Measurements from ENCODE around the gene ZMAT5.

DNA sequence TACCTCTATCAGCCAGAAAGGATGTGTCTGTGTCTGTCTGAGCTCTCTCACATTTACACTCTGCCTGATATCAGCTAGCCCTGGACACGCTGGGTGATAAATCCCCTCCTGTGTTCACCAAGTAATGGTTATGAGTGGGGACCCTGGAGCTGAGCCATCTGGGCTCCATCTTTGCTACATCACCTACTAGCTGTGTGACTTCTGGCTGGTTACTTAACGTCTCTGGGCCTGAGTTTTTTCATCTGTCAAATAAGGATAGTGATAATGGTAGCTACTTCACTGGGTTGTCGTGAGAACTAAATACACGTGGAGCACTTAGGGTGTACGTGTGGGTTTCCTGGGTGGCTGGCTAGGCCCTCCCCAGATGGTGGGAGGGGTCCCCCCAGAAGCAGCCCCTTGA, 23.3 kb upstream of the ZMAT5 start:
- TF ChIP-seq, protein P1, sequence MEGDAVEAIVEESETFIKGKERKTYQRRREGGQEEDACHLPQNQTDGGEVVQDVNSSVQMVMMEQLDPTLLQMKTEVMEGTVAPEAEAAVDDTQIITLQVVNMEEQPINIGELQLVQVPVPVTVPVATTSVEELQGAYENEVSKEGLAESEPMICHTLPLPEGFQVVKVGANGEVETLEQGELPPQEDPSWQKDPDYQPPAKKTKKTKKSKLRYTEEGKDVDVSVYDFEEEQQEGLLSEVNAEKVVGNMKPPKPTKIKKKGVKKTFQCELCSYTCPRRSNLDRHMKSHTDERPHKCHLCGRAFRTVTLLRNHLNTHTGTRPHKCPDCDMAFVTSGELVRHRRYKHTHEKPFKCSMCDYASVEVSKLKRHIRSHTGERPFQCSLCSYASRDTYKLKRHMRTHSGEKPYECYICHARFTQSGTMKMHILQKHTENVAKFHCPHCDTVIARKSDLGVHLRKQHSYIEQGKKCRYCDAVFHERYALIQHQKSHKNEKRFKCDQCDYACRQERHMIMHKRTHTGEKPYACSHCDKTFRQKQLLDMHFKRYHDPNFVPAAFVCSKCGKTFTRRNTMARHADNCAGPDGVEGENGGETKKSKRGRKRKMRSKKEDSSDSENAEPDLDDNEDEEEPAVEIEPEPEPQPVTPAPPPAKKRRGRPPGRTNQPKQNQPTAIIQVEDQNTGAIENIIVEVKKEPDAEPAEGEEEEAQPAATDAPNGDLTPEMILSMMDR (optimal IDR thresholded peaks at IDR 0.05 in 1 of 3, IDR thresholded peaks at IDR 0.05 in 1 of 3, conservative IDR thresholded peaks at IDR 0.05 in 1 of 3; ENCODE audit: extremely low read depth in 1 of 3, insufficient read depth in 2 of 3, low read length in 3 of 3), result no peak
- no peak for TF ChIP-seq EZH2 (IDR thresholded peaks at IDR 0.05; ENCODE audit: low read length)
